ENCODE data around the gene A4GNT.

- TF ChIP-seq CTCF (conservative IDR thresholded peaks at IDR 0.05) (peak; percentile 49), ZFX (IDR thresholded peaks at IDR 0.05) (no peak)
These were observed 34.7 kb downstream of the A4GNT start for GRCh38 chr3:138097192-138098172.

All from C4-2B (cell line).